HG03442 (cell line): Measurements from ENCODE around the gene NMB.
"Not testable (repeated sequence)": the region's sequence is repeated elsewhere in the genome, so short reads cannot be mapped to it uniquely, and the experiment has no call there.

ENCODE experiments used
- ATAC-seq: cut with Tn5 transposase; IDR thresholded peaks from one replicate; pipeline ENCODE4 v1.9.1; 2021; ENCODE audit warnings: mild to moderate bottlenecking, moderate library complexity; ENCODE audit not compliant: unreplicated experiment

The NMB gene, protein sequence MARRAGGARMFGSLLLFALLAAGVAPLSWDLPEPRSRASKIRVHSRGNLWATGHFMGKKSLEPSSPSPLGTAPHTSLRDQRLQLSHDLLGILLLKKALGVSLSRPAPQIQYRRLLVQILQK

DNA sequence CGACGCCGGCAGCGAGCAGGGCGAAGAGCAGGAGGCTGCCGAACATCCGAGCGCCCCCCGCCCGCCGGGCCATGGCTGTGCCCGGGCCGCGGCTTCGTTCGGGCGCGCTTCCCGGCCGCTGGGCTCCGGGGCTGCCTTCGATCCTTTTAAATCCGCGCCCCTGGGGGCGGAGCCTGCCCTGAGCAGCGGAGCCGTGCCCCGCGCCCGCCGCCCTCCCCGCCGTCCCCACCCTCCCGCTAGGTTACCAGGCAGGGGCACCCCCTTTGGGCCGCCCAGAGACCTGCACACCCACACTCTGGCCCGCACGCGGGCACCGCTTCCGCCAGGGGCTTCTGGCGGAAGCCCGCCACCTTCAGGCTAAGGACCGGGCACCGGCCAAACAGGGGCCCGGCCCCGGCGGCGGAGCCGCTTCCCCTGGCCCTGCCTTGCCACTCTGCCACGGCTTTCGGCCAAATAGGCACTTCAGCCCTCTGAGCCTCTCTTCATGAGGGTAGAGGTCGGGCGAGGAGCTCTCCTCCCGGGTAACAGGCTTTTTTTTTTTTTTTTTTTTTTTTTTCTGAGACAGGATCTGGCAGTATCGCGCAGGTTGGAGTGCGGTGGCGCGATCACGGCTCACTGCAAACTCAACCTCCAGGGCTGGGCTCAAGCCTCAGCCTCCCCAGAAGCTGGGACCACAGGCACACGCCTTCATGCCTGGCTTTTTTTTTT, at the start of gene NMB:
TSS of gene NMB (minus strand) at position 120 of the 708 bp plus-strand sequence. CDS start at position 73, 47 bp downstream.
- peak; percentile 58 for ATAC-seq

GRCh38 chr15:84703808-84704207, 45.8 kb upstream of the NMB start:
- no peak for ATAC-seq

- ATAC-seq: no peak
These were observed 45.0 kb upstream of the NMB start for GRCh38 chr15:84702961-84703482.

DNA sequence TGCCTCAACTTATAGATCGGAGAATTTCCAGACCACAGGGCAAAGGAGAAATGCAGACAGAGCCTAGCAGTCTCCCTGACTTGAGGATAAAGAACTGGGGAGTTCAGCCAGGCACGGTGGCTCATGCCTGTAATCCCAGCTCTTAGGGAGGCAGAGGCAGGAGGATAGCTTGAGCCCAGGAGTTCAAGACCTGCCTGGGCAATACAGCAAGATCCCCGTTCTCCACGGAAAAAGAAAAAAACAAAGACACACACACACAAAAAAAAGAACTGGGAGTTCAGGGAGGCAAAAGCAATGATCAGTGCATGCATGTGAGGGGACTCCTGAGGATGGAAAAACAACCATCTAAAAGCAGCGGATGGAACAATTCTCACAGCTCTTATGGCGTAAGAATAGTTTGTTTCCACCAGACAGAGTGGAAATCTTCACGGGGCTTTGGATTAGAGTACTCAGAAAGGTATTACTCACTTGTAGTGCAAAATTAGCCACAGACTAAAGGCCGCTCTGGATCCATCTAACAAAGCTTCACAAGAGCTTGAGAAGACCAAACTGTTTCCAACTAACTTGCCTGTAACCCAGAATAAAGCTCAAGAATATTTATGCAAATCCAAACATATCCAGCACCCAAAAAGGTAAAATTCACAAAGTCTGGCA, 41.7 kb upstream of the NMB start:
- no peak for ATAC-seq

GRCh38 chr15:84697236-84697990, 39.4 kb upstream of the NMB start:
- no peak for ATAC-seq

DNA sequence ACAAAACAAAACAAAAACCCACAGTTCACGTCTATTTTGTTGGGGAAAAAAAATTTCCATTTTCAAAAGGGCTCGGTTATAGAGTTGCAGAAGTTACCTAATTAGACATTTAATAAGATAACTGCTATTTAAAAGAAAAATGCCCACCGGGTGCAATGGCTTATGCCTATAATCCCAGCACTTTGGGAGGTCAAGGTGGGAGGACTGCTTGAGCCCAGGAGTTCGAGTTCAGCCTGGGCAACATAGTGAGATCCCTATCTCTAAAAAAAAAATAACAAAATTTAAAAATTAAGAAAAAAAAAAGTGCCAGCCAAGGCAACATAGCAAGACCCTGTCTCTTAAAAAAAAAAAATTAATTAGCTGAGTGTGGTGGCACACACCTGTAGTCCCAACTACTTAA, 38.8 kb upstream of the NMB start:
- ATAC-seq: no peak

GRCh38 chr15:84690342-84690741, 32.3 kb upstream of the NMB start:
- no peak for ATAC-seq

GRCh38 chr15:84689858-84690257, 31.9 kb upstream of the NMB start:
- ATAC-seq: no peak

- not testable (repeated sequence) for ATAC-seq
These were observed 28.4 kb upstream of the NMB start for GRCh38 chr15:84686446-84686845.

- ATAC-seq: no peak
These were observed 27.3 kb upstream of the NMB start for GRCh38 chr15:84685304-84685703.

DNA sequence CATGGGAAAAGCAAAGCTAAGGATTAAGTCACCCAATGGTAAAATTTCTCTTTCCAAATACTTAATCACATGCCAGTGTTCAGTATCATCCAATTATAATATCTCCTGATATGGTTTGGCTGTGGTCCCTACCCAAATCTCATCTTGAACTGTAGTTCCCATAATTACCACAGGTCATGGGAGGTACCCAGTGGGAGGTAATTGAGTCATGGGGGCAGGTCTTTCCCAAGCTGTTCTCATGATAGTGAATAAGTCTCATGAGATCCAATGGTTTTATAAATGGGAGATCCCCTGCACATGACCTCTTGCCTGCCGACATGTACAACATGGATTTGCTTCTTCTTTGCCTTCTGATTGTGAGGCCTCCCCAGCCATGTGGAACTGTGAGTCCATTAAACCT, 26.1 kb upstream of the NMB start:
- no peak for ATAC-seq

DNA sequence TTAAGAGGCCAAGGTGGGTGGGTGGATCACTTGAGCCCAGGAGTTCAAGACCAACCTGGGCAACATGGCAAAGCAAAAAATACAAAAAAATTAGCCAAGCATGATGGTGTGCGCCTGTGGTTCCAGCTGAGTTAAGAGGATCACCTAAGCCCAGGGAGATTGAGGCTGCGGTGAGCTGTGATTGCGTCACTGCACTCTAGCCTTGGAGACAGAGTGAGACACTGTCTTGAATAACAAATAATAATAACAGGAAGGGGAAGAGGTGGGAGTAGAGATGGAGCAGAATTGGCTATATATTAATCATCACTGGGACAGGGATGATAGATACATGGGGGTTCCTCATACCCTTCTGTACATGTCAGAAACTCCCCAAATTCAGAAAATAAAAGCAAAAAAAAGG, 23.8 kb upstream of the NMB start:
- no peak for ATAC-seq

DNA sequence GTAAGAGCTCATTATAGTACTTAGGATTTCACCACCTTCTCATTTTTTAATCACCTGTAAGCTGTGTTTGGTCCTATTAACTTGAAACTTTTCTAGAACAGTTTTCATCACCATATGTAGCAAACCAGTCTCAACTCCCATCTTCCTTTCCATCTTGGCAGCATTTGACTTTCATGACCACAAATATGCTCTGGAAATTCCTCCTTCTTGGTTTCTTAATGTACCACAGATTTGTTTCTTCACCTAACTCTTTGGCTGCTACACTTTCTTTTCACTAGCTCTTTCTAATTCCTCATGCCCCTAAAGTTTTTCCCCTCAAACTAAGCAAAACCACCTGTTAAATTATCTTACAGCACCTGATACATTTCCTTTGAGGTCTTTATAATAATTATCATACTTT, 13.2 kb upstream of the NMB start:
- ATAC-seq: no peak

- no peak for ATAC-seq
These were observed 11.7 kb upstream of the NMB start for GRCh38 chr15:84669726-84670125.

- ATAC-seq: no peak
These were observed 10.4 kb upstream of the NMB start for GRCh38 chr15:84668221-84668982.

DNA sequence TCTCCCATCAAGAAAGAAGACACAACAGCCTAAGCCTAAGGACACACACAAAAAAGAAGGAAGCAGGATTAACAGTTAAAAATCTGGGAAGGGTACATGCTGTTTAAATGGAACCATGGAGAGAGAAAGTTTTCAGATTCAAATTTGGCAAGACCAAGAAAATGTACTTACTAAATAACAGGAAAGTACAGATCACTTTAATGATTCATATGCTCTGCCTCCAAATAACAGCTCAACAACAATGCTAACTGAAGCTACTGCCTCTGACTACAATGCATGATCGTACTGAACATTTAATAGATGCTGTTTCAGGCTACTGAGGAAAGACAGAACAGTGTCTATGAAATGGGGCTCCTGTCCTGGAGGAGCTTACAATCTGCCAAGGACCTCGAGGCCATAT, 8.4 kb upstream of the NMB start:
- no peak for ATAC-seq

DNA sequence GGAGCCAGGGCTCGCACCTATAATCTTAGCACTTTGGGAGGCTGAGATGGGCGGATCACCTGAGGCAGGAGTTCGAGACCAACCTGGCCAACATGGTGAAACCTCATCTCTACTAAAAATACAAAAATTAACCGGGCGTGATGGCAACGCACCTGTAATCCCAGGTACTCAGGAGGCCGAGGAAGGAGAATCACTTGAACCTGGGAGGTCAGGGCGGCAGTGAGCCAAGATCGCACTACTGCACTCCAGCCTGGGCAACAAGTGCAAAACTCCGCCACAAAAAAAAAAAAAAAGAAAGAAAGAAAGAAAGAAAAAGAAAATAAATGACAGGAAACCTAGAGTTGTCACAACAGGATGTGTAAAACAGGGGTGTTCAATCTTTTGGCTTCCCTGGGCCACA, 3.0 kb upstream of the NMB start:
- ATAC-seq: no peak

DNA sequence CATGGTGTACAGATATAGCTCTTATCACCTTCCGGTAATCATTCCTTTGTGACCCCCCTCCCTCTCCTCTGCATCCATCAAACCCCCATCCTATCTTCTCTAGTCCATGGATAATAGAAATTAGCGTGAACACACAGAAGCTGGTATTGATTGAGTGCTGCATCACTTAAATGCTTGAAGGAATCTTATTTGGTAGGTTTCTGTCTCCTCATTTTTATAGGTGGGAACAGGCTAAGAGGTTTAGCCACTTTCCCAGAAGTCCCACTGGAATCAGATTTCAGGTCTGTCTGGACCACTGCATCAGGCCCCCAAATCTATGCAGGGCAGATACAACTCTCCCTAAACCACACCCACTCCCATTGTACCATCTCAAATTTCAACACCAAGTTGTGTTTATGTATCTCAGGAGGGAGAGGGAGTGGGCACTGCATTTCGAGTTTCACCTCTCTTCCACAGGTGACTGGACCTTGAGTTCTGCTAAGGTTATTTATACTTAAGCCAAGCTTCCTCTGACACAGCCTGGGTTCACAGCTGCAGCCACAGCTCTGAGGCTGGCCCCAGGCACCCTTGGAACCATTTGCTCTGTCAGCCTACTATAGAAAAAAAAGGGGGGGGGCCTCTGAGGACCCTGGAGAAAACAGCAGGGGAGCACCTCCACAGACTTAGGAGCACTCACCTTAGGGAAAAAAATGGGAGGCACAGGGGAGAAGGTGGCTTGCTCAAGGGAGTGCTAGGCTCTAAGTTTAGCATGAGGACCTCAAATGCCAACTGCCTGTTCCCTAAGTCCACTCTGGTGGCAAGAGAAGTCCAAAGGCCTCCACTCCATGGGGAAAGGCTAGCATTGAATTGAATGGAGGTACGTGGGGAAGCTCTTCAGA, 2.1 kb upstream of the NMB start:
- no peak for ATAC-seq

GRCh38 chr15:84658788-84659411, 901 bp upstream of the NMB start:
- no peak for ATAC-seq
